ENCODE results near the gene SLC25A36.

DNA sequence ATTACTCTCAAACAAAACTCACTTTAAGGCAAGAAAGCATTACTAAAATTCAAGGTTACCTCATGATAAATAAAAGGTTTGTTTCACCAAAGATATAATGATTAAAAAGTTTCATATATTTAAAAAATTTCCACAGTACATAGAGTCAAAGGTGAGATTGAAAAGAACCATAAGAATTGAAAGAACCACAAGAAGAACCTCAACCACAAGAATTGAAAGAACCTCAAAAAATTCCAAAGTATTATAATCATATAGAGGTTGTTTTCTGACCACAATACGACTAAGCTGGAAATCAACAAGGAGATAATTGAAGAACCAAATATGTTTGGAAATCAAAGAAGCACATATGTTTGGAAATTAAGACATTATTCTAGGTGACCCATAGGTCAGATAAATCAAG is 52.7 kb downstream of the SLC25A36 start:
- no peak for TF ChIP-seq EP300 (IDR thresholded peaks at IDR 0.05; ENCODE audit: borderline replicate concordance)
- no peak for TF ChIP-seq RAD21 (IDR thresholded peaks at IDR 0.05; ENCODE audit: low read depth)
- no peak for TF ChIP-seq YY1 (IDR thresholded peaks at IDR 0.05; ENCODE audit: low read depth)
- TF ChIP-seq NFIC (IDR thresholded peaks at IDR 0.05): no peak
- no peak for TF ChIP-seq CREB1 (IDR thresholded peaks at IDR 0.05; ENCODE audit: low read depth)
- TF ChIP-seq FOXM1 (IDR thresholded peaks at IDR 0.05; ENCODE audit: borderline replicate concordance, low read depth): no peak
- TF ChIP-seq CEBPB (IDR thresholded peaks at IDR 0.05): no peak

Data from Ishikawa (cell line).